GM11168 (cell line): ENCODE data around the gene COL28A1.

Experiments used
- in situ Hi-C: fragments of 300-500 bp; cut with MboI; formaldehyde crosslinking; loops from one replicate; pipeline ENCODE4 v1.12.0; 2022; ENCODE audit warnings: low sequenced_read_pairs; ENCODE audit not compliant: unreplicated experiment

Gene COL28A1

GRCh38 chr7:7352845-7353244, 182.8 kb downstream of the COL28A1 start:
- in situ Hi-C loops = no loop called here

GRCh38 chr7:7351832-7352231, 183.8 kb downstream of the COL28A1 start:
- in situ Hi-C loops = no loop called here

GRCh38 chr7:7351156-7351555, 184.5 kb downstream of the COL28A1 start:
- in situ Hi-C loops = no loop called here

GRCh38 chr7:7349156-7349555, 186.5 kb downstream of the COL28A1 start:
- in situ Hi-C loops = no loop called here

GRCh38 chr7:7347045-7347444, 188.6 kb downstream of the COL28A1 start:
- in situ Hi-C loops = no loop called here

- in situ Hi-C loops = no loop called here
Observed at GRCh38 chr7:7344583-7344982, 191.1 kb downstream of the COL28A1 start.

GRCh38 chr7:7335909-7336308, 199.8 kb downstream of the COL28A1 start:
- in situ Hi-C loops = no loop called here

GRCh38 chr7:7335215-7335614, 200.5 kb downstream of the COL28A1 start:
- in situ Hi-C loops = no loop called here

- in situ Hi-C loops = no loop called here
Observed at GRCh38 chr7:7333610-7334009, 202.1 kb downstream of the COL28A1 start.

GRCh38 chr7:7331523-7331922, 204.2 kb downstream of the COL28A1 start:
- in situ Hi-C loops = no loop called here

- in situ Hi-C loops = no loop called here
Observed at GRCh38 chr7:7330997-7331396, 204.7 kb downstream of the COL28A1 start.

- in situ Hi-C loops = no loop called here
Observed at GRCh38 chr7:7329326-7329725, 206.3 kb downstream of the COL28A1 start.

GRCh38 chr7:7327423-7327822, 208.2 kb downstream of the COL28A1 start:
- in situ Hi-C loops = no loop called here

GRCh38 chr7:7324698-7325097, 211.0 kb downstream of the COL28A1 start:
- in situ Hi-C loops = loop anchor here (25.0 kb wide), 1 partner anchor 362 kb away; no protein-coding TSS in a partner anchor

- in situ Hi-C loops = loop anchor here (25.0 kb wide), 1 partner anchor 362 kb away; no protein-coding TSS in a partner anchor
Observed at GRCh38 chr7:7323921-7324320, 211.8 kb downstream of the COL28A1 start.

- in situ Hi-C loops = loop anchor here (25.0 kb wide), 1 partner anchor 361 kb away; no protein-coding TSS in a partner anchor
Observed at GRCh38 chr7:7323352-7323751, 212.3 kb downstream of the COL28A1 start.

GRCh38 chr7:7321681-7322080, 214.0 kb downstream of the COL28A1 start:
- in situ Hi-C loops = loop anchor here (25.0 kb wide), 1 partner anchor 359 kb away; no protein-coding TSS in a partner anchor

GRCh38 chr7:7318601-7319000, 217.1 kb downstream of the COL28A1 start:
- in situ Hi-C loops = loop anchor here (25.0 kb wide), 1 partner anchor 356 kb away; no protein-coding TSS in a partner anchor

GRCh38 chr7:7317850-7318249, 217.8 kb downstream of the COL28A1 start:
- in situ Hi-C loops = loop anchor here (25.0 kb wide), 1 partner anchor 356 kb away; no protein-coding TSS in a partner anchor

- in situ Hi-C loops = loop anchor here (25.0 kb wide), 1 partner anchor 354 kb away; no protein-coding TSS in a partner anchor
Observed at GRCh38 chr7:7315851-7316250, 219.8 kb downstream of the COL28A1 start.

GRCh38 chr7:7312323-7312722, 223.3 kb downstream of the COL28A1 start:
- in situ Hi-C loops = loop anchor here (5.0 to 25.0 kb wide), 2 partner anchors 55 to 350 kb away; no protein-coding TSS in a partner anchor

- in situ Hi-C loops = loop anchor here (5.0 to 25.0 kb wide), 2 partner anchors 56 to 349 kb away; no protein-coding TSS in a partner anchor
Observed at GRCh38 chr7:7311001-7311400, 224.7 kb downstream of the COL28A1 start.
